ENCODE measurements around the gene SLC25A21. TPM values are rescaled to one million over a fixed set of nuclear protein-coding genes. Genes with fewer than 3 reads are reported as not detected.

SLC25A21 gene
- total and polyA plus RNA-seq, 8 donors: 0.37 to 0.92 (median 0.60) TPM

DNA sequence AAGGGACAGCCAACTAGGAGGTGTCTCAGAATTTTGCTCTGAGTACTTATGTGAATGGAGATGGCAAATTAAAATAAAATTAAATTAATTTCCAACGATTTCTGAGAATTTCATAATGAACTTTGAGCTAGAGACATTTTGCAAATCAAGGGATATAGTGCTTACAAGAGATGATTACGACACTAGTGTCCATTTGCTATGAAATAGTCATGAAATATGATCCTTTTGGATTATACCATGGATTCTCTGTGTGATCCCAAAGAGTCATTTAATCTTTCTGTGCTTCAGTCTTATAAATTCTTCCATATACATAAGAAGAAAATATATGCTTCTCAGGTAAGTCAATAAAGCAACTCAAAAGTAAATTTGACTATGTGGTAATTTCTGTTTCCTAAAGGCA lies 240.6 kb downstream of the SLC25A21 start:
- DNase-seq (no peak), FAIRE-seq (no peak), ATAC-seq (no peak)
- H3K9me3 ChIP-seq: no peaks in the 10 kb centered on the region
- H3K4me3 ChIP-seq: no peak overlapping the region
- intact Hi-C loops (cut with DNase I): no loop called here
- no peaks in the 10 kb centered on the region for H3K4me1 ChIP-seq
- 62 to 68% methylated on average over 2 of the region's 2 CpGs for WGBS, 2 donors
- H3K36me3 ChIP-seq: no peaks in the 10 kb centered on the region
- H3K27me3 ChIP-seq: no peaks in the 10 kb centered on the region
- no peak overlapping the region for H3K27ac ChIP-seq
- TF ChIP-seq, protein P1, sequence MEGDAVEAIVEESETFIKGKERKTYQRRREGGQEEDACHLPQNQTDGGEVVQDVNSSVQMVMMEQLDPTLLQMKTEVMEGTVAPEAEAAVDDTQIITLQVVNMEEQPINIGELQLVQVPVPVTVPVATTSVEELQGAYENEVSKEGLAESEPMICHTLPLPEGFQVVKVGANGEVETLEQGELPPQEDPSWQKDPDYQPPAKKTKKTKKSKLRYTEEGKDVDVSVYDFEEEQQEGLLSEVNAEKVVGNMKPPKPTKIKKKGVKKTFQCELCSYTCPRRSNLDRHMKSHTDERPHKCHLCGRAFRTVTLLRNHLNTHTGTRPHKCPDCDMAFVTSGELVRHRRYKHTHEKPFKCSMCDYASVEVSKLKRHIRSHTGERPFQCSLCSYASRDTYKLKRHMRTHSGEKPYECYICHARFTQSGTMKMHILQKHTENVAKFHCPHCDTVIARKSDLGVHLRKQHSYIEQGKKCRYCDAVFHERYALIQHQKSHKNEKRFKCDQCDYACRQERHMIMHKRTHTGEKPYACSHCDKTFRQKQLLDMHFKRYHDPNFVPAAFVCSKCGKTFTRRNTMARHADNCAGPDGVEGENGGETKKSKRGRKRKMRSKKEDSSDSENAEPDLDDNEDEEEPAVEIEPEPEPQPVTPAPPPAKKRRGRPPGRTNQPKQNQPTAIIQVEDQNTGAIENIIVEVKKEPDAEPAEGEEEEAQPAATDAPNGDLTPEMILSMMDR (IDR thresholded peaks at IDR 0.05): no peak

DNA sequence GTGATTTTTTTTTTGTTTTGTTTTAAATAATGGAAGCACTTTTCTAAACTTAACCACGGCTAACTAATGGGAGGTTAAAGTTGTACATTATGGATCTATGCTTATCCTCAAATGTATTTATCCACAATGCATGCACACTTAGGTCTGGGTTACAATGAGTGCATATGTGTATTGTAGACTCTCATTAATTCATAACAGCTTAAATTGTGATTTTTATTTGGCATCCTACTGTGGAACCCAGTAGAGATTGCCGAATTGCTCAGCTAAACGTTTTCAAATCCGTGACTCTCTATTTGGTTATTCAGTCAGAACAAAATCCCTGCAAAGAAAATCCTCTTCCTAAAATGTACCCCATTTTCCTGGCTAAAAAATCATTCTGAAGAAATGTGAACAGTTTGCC lies 244.0 kb downstream of the SLC25A21 start:
- no peaks in the 10 kb centered on the region for H3K36me3 ChIP-seq
- no peak overlapping the region for H3K4me3 ChIP-seq
- H3K27me3 ChIP-seq: no peaks in the 10 kb centered on the region
- DNase-seq (no peak), ATAC-seq (no peak), FAIRE-seq (no peak)
- TF ChIP-seq, protein P1 (IDR thresholded peaks at IDR 0.05): no peak
- 80 to 82% methylated on average over 4 of the region's 4 CpGs for WGBS, 2 donors
- no peaks in the 10 kb centered on the region for H3K4me1 ChIP-seq
- intact Hi-C loops (cut with DNase I): no loop called here
- no peaks in the 10 kb centered on the region for H3K9me3 ChIP-seq
- no peak overlapping the region for H3K27ac ChIP-seq

DNA sequence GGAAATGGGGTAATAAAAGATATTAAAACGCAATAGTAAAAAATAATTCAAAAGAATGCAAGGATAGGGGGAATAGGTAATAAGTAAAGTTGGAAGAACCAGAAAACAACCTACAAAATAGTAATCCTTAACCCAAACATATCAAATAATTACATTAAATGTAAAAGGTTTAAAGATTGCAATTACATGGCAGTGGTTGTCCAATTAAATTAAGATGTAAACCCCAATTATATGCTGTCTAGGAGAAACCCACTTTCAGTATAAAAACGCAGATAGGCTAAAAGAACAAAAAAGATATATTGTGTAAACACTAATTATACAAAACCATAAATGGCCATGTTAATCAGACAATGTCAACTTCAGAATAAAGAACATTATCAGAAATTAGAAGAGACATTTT lies 247.3 kb downstream of the SLC25A21 start:
- H3K27ac ChIP-seq: no peak overlapping the region
- H3K9me3 ChIP-seq: no peaks in the 10 kb centered on the region
- no peak overlapping the region for H3K4me3 ChIP-seq
- 70 to 80% methylated on average over 2 of the region's 2 CpGs for WGBS, 2 donors
- H3K4me1 ChIP-seq: no peaks in the 10 kb centered on the region
- DNase-seq (no peak), ATAC-seq (no peak), FAIRE-seq (no peak)
- H3K36me3 ChIP-seq: no peaks in the 10 kb centered on the region
- H3K27me3 ChIP-seq: no peaks in the 10 kb centered on the region
- TF ChIP-seq, protein P1 (IDR thresholded peaks at IDR 0.05): no peak
- intact Hi-C loops (cut with DNase I): no loop called here

DNA sequence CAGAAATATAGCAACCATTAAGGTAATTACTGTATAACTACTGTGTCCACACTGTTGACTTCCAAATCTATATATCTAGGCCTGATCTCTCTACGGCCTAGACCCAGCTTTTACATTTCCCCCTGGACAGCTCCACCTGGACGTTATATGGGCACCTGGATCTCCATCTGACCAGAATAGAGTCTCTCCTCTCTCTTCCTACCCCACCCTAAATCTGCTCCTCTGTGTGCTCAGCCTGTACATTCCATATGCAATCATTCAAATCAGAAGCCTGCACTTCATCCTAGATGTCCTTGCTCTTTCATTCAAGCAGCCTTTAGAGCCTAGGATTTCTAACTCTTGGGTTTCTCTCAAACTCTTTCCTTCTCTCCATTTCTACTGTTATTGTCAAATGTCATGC lies 255.7 kb downstream of the SLC25A21 start:
- intact Hi-C loops (cut with DNase I): no loop called here
- H3K4me3 ChIP-seq: no peak overlapping the region
- ATAC-seq (no peak), DNase-seq (no peak), FAIRE-seq (no peak)
- H3K4me1 ChIP-seq: no peaks in the 10 kb centered on the region
- no peaks in the 10 kb centered on the region for H3K9me3 ChIP-seq
- H3K27me3 ChIP-seq: no peaks in the 10 kb centered on the region
- no peaks in the 10 kb centered on the region for H3K36me3 ChIP-seq
- H3K27ac ChIP-seq: no peak overlapping the region
- TF ChIP-seq, protein P1 (IDR thresholded peaks at IDR 0.05): no peak
- 68 to 72% methylated on average over 2 of the region's 2 CpGs for WGBS, 2 donors

DNA sequence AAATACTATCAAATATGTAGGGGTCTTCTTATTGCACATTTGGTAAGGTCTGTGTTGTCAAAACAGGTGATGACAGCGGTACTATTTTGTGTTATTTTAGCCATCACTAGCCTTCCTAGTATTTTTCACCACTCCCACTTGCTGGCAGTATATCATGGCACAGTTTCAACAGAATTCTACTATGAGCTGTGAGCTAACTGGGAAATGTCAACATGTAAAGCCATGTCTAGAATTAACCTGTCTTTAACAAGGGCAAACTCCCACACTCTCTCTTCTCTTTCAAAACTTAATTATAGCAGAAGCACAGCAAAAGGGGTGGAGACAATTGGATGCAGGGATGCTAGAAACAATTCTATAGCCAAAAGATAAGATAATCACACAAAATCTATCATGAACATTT lies 257.3 kb downstream of the SLC25A21 start:
- 75 to 90% methylated on average over 1 of the region's 1 CpG for WGBS, 2 donors
- TF ChIP-seq, protein P1 (IDR thresholded peaks at IDR 0.05): no peak
- no peak for FAIRE-seq
- Histone ChIP-seq H3K9me3 (no peaks in the 10 kb centered on the region), H3K27me3 (no peaks in the 10 kb centered on the region), H3K4me1 (no peaks in the 10 kb centered on the region), H3K36me3 (no peaks in the 10 kb centered on the region), H3K4me3 (no peak overlapping the region), H3K27ac (no peak overlapping the region)
- intact Hi-C loops (cut with DNase I): no loop called here
- no peak for DNase-seq
- ATAC-seq: no peak

Measured in pancreas (tissue), 10 donors.